ENCODE data around the gene PPARA.

Gene PPARA

DNA sequence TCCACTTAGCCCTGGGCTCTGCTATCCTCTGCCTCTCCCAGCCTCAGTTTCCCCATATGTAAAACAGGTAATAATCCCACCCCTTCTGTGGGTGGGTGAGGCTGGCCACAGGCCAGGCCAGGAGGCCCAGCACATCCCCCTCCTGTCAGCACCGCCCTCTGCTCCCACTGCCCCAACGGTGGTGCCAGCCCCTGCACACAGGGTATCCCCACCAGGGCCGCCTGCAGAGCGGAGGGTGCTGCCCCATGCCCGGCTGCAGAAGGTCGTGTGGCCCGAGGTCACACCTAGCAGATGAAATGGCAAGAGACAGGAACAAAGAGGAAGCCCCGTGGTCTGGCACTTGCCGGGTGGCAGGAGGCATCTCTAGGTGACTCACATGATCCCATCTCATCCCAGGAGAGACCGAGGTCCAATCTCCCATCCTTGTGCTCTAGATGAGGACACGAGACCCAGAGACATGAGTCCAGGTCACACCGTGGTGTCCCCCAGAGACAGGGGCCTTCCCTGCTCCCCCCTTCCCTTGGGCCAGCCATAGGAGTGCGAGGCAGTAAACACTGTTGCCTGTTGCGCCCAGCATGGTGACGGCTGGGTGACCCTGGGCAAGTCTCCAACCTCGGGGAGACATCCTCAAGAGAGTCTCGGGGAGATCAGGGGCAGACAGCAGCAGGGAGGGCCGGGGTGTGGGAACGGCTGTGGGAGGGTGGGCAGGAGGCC is 27.2 kb upstream of the PPARA start:
- DNase-seq (ENCODE audit: low read depth): no peak
- TF ChIP-seq, protein P1, sequence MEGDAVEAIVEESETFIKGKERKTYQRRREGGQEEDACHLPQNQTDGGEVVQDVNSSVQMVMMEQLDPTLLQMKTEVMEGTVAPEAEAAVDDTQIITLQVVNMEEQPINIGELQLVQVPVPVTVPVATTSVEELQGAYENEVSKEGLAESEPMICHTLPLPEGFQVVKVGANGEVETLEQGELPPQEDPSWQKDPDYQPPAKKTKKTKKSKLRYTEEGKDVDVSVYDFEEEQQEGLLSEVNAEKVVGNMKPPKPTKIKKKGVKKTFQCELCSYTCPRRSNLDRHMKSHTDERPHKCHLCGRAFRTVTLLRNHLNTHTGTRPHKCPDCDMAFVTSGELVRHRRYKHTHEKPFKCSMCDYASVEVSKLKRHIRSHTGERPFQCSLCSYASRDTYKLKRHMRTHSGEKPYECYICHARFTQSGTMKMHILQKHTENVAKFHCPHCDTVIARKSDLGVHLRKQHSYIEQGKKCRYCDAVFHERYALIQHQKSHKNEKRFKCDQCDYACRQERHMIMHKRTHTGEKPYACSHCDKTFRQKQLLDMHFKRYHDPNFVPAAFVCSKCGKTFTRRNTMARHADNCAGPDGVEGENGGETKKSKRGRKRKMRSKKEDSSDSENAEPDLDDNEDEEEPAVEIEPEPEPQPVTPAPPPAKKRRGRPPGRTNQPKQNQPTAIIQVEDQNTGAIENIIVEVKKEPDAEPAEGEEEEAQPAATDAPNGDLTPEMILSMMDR (IDR thresholded peaks at IDR 0.05; ENCODE audit: low read length, missing control alignments): no peak
- no peak overlapping the region for H3K4me3 ChIP-seq (replicated peaks; ENCODE audit: low read depth, low read length)

GRCh38 chr22:46123694-46124382 is 26.5 kb upstream of the PPARA start:
- no peak for DNase-seq (ENCODE audit: low read depth)
- TF ChIP-seq, protein P1 (IDR thresholded peaks at IDR 0.05; ENCODE audit: low read length, missing control alignments): no peak
- H3K4me3 ChIP-seq (replicated peaks; ENCODE audit: low read depth, low read length): no peak overlapping the region

- no peak for DNase-seq (ENCODE audit: low read depth)
- H3K4me3 ChIP-seq (replicated peaks; ENCODE audit: low read depth, low read length): no peak overlapping the region
- TF ChIP-seq, protein P1 (IDR thresholded peaks at IDR 0.05; ENCODE audit: low read length, missing control alignments): no peak
Observed at GRCh38 chr22:46124383-46125144, 25.8 kb upstream of the PPARA start.

- TF ChIP-seq, protein P1 (IDR thresholded peaks at IDR 0.05; ENCODE audit: low read length, missing control alignments): no peak
- no peak for DNase-seq (ENCODE audit: low read depth)
- no peak overlapping the region for H3K4me3 ChIP-seq (replicated peaks; ENCODE audit: low read depth, low read length)
Observed at GRCh38 chr22:46125311-46125710, 25.0 kb upstream of the PPARA start.

GRCh38 chr22:46125816-46126765 is 24.2 kb upstream of the PPARA start:
- H3K4me3 ChIP-seq (replicated peaks; ENCODE audit: low read depth, low read length): no peak overlapping the region
- TF ChIP-seq, protein P1 (IDR thresholded peaks at IDR 0.05; ENCODE audit: low read length, missing control alignments): no peak

GRCh38 chr22:46126853-46127385 is 23.4 kb upstream of the PPARA start:
- TF ChIP-seq, protein P1 (IDR thresholded peaks at IDR 0.05; ENCODE audit: low read length, missing control alignments): no peak
- no peak overlapping the region for H3K4me3 ChIP-seq (replicated peaks; ENCODE audit: low read depth, low read length)
- no peak for DNase-seq (ENCODE audit: low read depth)

More at GRCh38 chr22:46125816-46126765, 24.2 kb upstream of the PPARA start:
- no peak for DNase-seq (ENCODE audit: low read depth)
